ENCODE measurements around the gene SH3BP1. TPM values are rescaled to one million over a fixed set of nuclear protein-coding genes. Genes with fewer than 3 reads are reported as not detected.
"Not testable (repeated sequence)": the region's sequence is repeated elsewhere in the genome, so short reads cannot be mapped to it uniquely, and the experiment has no call there.

SH3BP1 gene
- total RNA-seq, 1 donor from 2014 or later, result 8.4 TPM

DNA sequence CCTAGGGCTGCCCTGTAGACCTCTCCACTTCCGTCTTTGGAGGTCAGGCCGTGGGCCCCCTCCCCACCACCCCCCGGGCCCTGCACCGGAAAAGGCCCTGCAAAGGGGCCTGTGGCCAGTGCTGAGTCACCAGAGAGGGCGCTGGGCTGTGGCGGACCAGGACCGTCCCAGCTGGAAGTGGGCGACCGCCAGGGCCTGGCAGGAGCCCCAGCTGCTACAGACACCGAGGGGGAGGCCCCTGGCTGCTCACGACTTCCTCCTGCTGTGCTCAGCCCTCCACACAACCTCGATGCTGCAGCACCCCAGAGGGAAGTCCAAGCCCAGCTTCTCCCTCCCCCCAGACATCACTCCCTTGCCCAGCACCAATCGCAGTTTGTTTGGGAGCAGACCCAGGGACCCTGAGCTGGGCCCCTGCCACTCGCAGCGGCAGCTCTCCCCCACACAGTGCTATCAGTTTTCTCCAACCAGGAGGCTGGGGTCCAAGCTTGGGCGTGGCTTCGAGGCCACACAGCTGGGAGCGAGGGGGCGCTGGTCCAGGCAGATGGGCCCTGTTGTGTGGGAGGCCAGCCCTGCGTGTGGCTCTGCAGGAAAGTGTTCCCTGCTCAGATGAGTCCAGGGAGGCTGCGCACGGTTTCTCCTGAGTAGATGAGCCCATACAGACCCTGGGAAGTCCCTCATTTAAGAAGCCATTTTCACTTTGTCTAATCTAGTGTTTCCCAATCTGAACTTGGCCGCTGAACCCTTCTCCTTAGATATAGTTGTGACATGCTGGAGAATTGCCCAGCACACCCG, 5.6 kb upstream of the SH3BP1 start:
- DNase-seq, result peak; percentile 95

DNA sequence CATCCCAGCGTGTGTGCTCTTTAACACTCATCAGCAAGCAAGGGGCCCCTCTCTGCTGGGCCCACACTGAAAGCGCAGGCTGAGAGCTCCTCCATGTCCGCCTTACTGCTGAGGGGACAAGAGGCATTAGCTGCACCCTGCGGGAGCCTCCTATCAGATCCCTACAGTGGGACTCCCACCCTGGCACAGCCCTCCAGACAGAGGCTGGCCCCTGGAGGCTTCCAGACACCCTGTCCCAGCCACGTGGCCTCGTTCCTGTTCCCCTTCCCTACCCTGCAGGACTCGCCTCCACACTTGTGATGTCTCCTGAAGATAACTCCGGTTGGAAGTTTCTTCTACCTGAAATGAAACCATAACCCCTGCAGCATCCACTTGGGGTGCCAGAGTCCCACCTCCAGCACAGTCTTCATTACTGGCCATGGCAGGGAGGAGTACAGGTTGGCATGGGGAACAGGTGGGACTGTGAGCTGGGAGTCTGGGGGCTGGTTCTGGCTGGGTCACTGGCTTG, 5.0 kb upstream of the SH3BP1 start:
- no peak for DNase-seq

DNA sequence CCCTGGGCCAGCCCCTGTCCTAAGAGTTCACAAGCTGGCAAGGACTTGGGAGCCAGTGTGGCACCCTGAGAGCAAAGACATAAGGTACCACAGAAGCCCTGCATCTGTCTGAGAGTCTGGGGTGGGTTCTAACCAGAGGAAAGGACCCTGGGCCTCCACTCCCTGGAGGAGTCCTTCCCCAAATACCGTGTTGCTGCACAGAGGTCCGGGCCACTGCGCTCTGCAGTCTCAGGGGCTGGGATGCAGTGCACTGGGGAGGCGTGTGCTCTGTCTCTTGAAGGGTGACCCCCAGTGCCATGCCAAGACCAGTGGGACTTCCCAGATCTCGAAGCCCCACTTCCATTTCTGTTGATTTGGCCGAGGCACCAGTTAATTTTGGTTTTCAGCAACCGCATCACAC, 4.3 kb upstream of the SH3BP1 start:
- DNase-seq, result no peak

DNA sequence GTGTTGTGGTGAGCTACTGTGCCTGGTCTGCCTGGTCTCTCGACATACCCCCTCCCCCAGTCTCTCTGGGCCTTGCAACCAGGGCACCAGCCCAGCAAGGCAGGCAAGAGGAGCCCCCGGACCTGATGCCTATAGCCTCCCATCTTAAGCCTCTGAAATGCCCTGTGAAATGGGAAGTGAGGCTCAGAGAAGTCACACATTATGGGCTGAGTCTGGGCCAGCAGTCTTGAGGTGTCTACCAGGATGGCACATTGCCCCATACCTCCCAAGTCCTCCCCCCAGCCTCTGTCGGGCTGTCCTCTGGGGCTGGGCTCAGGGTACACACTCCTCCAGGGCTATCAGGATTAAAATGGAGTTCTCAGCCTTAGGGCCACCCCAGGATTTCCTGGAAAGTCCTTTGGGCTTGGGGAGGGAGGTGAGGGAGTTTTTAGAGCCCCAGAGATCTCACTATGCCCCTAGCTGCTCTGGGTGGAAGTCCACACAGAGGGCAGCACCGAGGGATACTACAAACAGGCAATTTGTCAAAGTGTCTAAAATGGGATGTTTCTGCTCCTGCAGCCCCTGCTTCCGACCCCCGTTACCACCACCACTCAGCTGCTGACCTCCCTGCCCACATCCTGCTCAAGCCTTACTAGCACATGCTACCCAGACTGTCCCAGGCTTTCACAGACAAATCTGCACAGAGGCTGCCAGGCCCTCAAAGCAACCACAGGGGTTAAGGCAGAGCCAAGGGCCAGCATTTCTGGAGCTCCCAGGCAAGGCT, 3.1 kb upstream of the SH3BP1 start:
- DNase-seq, result no peak

DNA sequence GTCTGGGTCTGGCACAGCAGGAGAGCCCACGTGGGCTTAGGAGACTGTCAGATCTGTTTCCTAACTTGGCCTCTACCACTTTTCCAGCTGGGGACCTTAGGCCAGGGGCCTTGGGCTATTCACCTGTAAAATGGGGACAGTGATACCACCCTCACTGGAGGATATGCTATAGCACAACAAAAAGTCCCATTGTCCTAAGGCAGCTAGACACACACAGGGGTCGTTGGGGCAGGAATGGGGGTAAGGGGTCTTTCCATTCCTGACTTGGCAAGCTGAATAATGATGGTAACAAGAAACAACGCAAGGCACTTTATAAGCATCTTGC, 2.6 kb upstream of the SH3BP1 start:
- DNase-seq, result no peak

DNA sequence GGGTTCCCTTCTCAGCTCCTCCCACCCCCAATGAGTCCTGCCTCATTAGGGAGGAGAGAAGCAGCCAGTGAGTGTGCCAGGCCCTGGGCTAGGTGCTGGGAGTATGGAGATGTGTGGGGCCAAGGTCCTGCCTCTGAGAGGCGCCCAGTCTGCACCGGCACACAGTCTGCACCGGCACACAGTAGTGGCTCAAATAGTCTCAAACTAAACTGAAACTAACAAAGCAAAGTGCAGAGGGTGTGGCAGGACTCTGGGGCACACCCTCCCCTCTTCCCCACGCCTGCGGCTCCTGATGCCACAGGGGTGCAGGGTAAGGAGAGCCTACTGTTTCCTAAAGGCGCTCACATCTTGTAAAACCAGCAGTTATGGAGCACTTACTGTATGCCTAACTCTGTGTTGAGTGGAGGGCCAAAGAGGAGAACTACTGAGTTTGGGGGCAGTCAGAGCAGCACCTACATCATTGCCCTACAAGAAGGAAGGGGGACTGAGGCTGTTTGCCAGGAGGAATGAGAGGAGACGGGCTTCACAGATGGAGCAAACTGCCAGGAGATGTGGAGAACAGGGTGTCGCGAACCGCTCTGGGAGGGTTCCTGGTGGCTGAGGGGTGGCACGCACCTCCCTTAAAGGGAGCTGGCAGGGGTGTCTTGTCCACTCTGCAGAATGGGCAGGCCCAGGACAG, 939 bp upstream of the SH3BP1 start:
- no peak for DNase-seq

DNA sequence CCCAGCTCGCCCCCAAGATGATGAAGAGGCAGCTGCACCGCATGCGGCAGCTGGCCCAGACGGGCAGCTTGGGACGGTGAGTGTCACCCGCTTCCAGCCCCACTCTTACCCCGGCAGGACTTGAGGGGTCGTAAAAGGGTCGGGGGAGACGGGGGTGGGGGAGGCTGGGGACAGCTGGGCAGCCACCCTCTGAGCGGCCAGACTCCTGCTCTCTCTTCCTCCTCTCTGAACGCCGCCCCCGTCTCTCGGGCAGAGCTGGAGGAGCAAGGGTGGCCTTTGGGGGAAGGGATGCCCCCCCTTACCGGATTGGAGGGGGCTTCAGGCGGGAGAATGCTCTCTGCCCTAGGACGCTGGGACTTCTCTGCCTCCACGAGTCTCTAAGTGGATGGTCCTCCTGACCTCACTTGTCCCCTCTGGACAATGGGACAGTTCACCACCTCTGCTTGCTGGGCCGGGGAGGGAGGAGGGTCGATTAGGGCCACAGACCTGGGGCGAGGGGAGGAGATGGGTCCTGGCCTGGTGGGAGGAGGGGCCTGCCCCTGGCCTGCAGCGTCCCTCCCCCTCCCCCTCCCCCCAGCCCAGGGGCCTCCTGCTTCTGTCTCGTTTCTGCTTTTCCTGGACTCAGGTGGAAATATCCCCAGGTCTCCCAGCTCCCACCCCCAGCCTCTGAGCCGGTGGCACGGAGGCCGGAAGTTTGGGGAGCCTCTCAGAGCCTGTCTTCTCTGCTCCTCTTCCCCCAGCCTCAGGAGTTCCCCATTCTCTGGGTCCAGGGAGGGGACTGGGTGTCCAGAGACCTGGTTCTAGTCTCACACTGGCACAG, 512 bp downstream of the SH3BP1 start:
- DNase-seq, result no peak

DNA sequence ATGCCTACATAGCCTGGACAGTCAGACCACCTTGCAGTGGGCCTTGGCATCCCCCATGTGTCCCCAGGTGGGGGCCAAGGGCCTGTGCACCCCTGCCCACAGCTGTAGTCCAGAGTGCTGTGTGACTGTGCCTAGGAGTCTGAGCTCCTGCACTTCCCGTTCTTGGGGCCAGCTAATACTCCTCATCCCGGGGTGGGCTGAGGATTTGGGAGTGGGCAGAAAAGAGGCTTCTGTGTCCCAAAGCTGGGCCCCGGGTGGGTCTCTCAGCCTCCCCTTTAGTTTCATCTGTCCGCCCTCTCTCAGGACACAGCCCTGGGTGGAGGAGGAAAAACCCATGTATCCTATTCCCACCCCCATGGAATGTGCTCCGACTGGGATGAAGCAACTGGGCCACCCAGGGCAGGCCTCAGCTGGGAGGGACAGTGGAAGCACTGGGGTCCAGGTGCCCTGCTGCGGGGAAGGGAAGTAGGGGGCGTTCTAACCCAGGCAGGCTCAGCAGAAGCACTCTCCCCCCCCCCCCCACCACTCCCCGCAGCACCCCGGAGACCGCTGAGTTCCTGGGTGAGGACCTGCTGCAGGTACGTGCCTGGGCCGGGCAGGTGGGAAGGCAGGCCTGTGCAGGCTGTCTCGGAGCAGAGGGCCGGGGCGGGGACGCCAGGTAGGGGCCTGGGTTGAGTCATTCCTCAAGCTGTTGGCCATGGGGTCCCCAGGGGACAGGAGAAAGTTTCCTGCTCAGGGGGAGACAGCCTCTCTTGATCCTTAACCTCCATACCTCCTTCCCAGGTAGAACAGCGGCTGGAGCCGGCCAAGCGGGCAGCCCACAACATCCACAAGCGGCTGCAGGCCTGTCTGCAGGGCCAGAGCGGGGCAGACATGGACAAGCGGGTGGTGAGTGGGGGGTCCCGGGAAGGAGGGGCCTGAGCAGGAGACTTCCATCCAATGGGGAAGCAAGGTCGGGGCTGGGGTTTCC, 1.4 kb downstream of the SH3BP1 start:
- DNase-seq, result no peak

DNA sequence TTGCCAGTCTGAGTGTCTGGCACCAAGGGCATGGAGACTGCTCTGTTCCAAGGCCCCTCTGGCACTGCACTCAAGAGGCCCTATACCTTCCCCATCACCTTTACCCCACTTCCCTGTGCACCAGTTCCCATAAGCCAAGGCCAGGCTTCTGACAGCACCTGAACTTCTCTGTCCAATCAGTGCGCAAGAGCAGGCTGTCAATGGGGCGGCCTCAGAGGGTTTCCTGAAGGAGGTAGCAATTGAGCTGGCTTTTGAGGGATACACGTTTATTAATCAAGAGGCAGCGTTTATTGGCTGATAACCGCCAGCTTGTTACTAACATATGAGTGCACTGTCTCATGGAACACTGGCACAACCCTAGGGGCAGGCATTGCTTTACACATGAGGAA, 2.1 kb downstream of the SH3BP1 start:
- DNase-seq, result no peak

DNA sequence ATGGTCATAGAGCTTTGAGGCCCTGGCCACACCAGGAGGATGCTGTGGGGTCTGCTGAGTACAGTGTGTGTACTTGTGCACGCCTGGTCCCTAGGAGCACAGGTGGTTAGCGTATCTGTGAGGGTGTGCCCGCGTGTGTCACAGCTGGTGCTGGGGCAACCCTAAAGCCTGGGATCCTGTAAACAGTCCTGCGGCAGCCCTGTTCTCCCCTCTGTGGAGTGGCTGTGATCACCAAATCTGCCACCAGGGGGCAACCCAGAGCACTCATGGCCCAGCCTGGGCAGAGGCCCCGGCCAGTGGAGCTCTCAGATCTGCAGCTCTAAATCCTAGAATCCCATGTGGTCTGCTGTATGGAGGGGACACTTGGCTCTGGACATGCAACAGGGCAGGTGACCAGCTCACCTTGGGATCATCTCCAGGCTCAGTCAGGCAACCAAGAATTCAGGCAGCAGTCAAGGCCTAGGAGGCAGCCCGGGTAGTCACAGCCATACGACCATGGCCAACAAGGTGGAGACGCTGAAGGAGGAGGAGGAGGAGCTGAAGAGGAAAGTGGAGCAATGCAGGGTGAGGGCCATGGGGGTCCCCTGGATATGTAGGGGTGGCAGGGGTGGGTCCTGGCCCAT, 3.9 kb downstream of the SH3BP1 start:
- DNase-seq, result peak; percentile 41

DNA sequence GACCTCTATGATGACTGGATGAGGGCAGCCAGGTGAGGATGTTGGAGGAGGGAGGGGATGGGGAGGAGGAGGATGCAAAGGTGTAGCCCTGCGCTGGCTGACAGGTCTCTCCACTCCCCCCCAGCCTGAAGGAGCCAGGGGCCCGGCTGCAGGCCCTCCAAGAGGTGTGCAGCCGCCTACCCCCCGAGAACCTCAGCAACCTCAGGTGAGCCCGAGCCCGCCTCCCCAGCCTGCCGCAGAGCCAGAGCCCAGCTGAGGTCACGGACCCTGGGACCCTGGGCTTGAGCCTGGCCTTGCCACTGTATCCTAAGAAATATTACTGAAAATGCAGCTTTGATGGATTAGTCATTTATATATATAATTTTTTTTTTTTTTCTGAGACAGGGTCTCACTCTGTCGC, 7.8 kb downstream of the SH3BP1 start:
- DNase-seq, result no peak

DNA sequence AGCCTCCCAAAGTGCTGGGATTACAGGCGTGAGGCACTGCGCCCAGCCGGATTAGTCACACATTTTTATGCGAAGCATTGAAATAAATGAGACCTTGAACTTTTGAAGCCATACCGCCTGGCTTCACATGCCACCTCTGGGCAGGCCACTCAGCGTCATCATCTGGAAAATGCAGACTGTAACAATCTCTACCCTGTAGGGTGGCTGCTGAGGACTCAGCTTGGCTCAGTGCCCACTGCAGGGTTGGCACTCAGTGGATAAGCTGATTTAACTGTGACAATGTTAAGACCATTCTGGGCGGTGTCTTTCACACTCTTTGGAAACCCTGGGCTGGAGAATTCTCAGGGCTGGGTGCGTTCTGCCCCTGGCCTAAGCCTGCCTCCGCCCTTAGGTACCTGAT, 8.5 kb downstream of the SH3BP1 start:
- DNase-seq, result no peak

DNA sequence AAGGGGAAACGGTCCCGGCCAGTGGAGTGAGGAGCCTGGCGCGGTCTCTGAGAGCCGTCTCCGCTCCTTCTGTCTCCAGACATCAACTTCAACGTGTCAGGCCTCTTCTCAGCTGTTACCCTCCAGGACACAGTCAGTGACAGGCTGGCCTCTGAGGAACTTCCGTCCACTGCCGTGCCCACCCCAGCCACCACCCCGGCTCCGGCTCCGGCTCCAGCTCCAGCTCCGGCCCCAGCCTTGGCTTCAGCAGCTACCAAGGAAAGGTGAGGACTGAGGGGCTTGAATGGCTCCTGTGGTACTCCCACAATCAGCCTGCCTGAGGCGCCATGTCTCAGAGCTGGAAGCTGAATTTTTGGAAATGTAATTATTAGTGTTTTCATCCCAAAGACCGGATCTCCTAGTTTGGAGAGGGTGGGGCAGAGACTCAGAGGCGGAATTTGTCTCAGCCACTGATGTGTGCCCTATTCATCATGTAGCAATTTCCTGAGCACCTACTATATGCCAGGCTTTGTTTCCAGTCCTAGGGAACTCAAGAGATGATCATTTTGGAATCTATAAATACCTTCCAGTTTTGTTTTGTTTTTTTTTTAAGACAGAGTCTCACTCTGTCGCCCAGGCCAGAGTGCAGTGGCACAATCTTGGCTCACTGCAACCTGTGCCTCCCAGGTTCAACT, 11.1 kb downstream of the SH3BP1 start:
- no peak for DNase-seq

DNA sequence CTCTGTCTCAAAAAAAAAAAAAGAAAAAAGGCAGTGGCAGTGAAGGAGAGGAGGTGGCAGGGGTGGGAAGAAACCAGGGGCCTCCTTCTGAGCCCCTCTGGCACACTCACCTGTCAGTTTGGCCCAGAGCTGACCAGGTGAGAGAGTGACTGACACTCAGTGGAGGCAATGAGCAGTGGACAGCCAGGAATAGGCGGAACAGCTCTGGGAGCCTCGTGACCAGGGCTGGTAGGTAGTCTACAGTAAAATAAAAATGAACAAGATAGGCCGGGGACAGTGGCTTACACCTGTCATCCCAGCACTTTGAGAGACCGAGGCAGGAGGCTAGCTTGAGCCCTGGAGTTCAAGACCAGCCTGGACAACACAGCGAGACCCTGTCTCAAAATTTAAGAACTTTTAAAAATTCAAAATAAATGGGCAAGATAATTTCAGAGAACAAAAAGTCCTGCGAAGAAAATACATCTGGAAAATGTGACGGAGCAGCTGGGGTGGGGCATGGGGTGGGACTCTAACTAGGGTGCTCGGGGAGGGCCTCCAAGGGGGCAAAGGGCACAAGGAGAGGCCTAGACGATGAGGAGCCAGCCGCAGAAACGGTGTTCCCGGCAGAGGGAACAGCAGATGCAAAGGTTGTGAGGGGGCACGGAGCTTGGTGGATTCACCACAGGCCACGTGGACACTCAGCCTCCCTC, 15.2 kb downstream of the SH3BP1 start:
- no peak for DNase-seq

DNA sequence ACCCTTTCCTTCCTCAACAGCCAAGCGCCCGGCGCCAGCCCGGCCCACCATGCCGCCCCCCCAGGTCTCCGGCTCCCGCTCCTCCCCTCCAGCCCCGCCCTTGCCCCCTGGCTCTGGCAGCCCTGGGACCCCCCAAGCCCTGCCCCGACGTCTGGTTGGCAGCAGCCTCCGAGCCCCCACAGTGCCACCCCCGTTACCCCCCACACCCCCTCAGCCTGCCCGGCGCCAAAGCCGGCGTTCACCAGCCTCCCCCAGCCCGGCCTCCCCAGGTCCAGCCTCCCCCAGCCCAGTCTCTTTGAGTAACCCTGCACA, 15.7 kb downstream of the SH3BP1 start:
- DNase-seq, result no peak

DNA sequence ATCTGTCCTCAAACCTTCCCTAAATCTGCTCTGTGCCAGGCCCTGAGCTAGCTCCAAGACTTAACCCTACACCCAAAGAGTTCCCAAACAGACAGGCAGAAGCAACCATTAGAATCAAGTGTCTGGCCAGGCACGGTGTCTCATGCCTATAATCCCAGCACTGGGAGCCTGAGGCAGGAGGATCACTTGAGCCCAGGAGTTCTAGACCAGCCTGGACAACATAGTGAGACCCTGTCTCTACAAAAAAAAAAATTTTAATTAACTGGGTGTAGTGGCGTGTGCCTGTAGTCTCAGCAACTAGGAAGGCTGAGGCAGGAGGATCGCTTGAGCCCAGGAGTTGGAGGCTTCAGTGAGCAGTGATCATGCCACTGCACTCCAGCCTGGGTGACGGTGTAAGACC, 17.1 kb downstream of the SH3BP1 start:
- not testable (repeated sequence) for DNase-seq

DNA sequence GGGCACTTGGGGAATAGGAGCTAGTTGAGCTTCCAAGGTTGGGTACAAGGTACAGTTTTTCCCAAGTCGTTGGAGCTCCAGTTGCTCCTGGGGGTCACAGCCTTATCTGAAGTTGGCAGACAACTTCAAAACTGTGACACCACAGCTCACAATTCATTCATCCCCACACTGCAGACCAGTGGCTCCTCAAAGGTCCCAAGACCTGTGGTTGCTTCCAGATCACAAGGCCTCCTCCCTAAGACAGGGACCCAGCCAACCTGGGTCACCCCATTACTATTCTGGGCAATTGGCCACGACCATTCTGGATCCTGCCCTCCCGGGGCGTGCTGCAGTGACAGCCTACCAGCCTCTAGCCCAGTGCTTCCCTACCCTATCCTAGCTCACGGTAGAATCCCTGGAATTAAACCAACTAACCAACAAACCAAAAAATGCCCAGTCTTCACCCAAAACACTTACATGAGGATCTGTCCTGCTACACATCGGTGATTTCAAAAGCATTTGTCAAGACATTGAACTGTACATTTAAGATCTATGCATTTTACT, 18.2 kb downstream of the SH3BP1 start:
- DNase-seq, result no peak

DNA sequence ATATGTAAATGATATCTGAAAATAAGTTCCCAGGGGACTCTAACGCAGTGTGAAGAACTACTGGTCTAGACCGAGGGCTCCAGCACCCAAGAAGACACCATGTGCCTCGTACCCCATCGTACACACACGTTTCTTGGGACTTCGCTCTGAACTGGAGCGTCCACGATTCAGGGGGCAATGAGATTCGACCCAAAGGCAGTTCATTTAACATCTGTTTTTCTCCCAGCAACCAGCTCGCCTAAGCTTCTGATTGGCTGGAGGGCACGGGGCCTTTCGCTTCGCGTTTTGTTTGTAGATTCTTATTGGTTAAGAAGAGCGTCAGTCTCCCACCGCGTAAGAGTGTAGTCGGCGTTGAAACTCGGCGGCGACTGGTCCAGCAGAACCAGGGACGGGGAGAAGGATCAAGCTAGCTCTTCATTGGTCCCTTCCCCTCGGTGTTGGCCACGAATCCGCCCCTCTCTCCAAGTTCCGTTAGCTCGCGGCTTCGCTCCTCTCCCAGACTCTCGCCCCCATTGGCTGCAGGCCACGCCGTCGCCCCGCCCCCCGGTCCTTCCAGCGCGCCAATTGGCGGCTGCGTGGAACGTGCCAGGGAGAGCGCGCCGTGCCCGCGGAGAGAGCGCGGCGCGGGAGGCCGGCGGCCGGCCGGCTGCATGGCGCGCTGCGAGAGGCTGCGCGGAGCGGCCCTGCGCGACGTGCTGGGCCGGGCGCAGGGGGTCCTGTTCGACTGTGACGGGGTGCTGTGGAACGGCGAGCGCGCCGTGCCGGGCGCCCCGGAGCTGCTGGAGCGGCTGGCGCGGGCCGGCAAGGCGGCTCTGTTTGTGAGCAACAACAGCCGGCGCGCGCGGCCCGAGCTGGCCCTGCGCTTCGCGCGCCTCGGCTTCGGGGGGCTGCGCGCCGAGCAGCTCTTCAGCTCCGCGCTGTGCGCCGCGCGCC, 18.9 kb downstream of the SH3BP1 start, which contains the start of gene PDXP:
TSS of gene PDXP (plus strand) at position 591 of the 933 bp plus-strand sequence. CDS start at position 651, 60 bp downstream.
- peak; percentile 100 for DNase-seq

Data from skin of body (tissue), 2 donors.